ENCODE data around the gene VSIG10L. TPM values are rescaled to one million over a fixed set of nuclear protein-coding genes. Genes with fewer than 3 reads are reported as not detected.

Gene VSIG10L
- total RNA-seq, 1 experiment from 2014 or later: 4.5 TPM

DNA sequence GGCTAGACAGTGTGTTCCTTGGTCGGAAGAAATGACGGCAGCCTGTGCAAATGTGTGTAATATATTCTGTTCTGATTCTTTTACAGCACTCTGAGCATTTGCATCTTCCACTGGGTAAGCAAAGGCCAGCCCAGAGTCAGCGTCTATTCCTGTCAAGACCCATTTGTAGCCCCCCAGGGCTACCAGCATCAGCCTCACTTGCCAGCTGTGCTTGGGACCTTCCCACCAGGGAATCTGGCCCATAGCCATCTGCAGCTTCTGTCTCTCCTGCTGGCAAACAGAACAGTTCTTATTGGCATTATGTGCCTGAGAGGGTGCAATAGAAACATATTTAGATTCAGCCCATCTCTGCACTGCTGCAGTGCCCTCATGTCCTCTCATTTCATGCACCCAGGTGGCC is 36.5 kb downstream of the VSIG10L start:
- no peaks in the 10 kb centered on the region for H3K36me3 Mint-ChIP-seq (ENCODE audit: insufficient read depth, unreplicated experiment)
- Histone ChIP-seq H3K4me3 (ENCODE audit: low read depth, low read length) (no peak overlapping the region), H3K36me3 (ENCODE audit: control insufficient read depth, insufficient read depth, low read length) (no peaks in the 10 kb centered on the region), H3K4me1 (no peaks in the 10 kb centered on the region), H3K27me3 (replicated peaks; ENCODE audit: control insufficient read depth, insufficient read depth, low read length) (no peaks in the 10 kb centered on the region), H3K9me3 (peaks cover 15% of the 10 kb centered on the region)
- intact Hi-C loops (cut with micrococcal nuclease; ENCODE audit: unreplicated experiment): no loop called here
- H3K27ac Mint-ChIP-seq (ENCODE audit: unreplicated experiment): no peak overlapping the region
- peaks cover 4% of the 10 kb centered on the region for H3K27me3 Mint-ChIP-seq (ENCODE audit: insufficient read depth, unreplicated experiment)
- no peaks in the 10 kb centered on the region for H3K4me1 Mint-ChIP-seq (ENCODE audit: low read depth, unreplicated experiment)
- ChIA-PET CTCF (no interaction called here), POLR2A (interaction anchor here (0.6 kb wide), 1 partner anchor 35 kb away, joined by 7 read pairs; no protein-coding TSS in a partner anchor)
- no peak for DNase-seq
- TF ChIP-seq, protein P1, sequence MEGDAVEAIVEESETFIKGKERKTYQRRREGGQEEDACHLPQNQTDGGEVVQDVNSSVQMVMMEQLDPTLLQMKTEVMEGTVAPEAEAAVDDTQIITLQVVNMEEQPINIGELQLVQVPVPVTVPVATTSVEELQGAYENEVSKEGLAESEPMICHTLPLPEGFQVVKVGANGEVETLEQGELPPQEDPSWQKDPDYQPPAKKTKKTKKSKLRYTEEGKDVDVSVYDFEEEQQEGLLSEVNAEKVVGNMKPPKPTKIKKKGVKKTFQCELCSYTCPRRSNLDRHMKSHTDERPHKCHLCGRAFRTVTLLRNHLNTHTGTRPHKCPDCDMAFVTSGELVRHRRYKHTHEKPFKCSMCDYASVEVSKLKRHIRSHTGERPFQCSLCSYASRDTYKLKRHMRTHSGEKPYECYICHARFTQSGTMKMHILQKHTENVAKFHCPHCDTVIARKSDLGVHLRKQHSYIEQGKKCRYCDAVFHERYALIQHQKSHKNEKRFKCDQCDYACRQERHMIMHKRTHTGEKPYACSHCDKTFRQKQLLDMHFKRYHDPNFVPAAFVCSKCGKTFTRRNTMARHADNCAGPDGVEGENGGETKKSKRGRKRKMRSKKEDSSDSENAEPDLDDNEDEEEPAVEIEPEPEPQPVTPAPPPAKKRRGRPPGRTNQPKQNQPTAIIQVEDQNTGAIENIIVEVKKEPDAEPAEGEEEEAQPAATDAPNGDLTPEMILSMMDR (IDR thresholded peaks at IDR 0.05; ENCODE audit: insufficient read depth in 1 of 2, low read depth in 1 of 2, low read length in 1 of 2, severe bottlenecking in 1 of 2, unreplicated experiment in 1 of 2): no peak
- no peak overlapping the region for H3K4me3 Mint-ChIP-seq (ENCODE audit: unreplicated experiment)
- BruUV-seq (replicated peaks): no TSS peak
- peaks cover 33% of the 10 kb centered on the region for H3K9me3 Mint-ChIP-seq (ENCODE audit: unreplicated experiment)

DNA sequence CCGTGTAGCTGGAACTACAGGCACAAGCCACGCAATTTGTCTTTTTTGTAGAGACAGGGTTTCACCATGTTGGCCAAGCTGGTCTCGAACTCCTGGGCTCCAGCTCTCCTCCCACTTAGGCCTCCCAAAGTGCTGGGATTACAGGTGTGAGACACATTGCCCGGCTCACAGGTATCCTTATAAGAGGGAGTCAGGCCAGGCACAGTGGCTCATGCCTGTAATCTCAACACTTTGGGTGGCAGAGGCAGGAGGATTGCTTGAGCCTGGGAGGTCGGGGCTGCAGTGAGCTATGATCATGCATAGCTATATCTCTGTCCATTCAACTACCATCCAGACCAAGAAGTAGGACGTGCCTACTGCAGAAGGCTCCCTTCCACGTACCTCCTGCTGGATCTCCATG is 40.7 kb downstream of the VSIG10L start:
- BruUV-seq (replicated peaks): no TSS peak
- Histone ChIP-seq H3K36me3 (ENCODE audit: control insufficient read depth, insufficient read depth, low read length) (no peaks in the 10 kb centered on the region), H3K4me3 (ENCODE audit: low read depth, low read length) (no peak overlapping the region), H3K9me3 (peaks cover 7% of the 10 kb centered on the region), H3K27me3 (replicated peaks; ENCODE audit: control insufficient read depth, insufficient read depth, low read length) (no peaks in the 10 kb centered on the region), H3K4me1 (no peaks in the 10 kb centered on the region)
- intact Hi-C loops (cut with micrococcal nuclease; ENCODE audit: unreplicated experiment): no loop called here
- no peaks in the 10 kb centered on the region for H3K4me1 Mint-ChIP-seq (ENCODE audit: low read depth, unreplicated experiment)
- no peak overlapping the region for H3K27ac Mint-ChIP-seq (ENCODE audit: unreplicated experiment)
- no peaks in the 10 kb centered on the region for H3K27me3 Mint-ChIP-seq (ENCODE audit: insufficient read depth, unreplicated experiment)
- TF ChIP-seq, protein P1 (IDR thresholded peaks at IDR 0.05; ENCODE audit: insufficient read depth in 1 of 2, low read depth in 1 of 2, low read length in 1 of 2, severe bottlenecking in 1 of 2, unreplicated experiment in 1 of 2): no peak
- H3K4me3 Mint-ChIP-seq (ENCODE audit: unreplicated experiment): no peak overlapping the region
- CTCF ChIA-PET: interaction anchor here (0.6 kb wide), 1 partner anchor 360 kb away, joined by 6 read pairs; no protein-coding TSS in a partner anchor
- POLR2A ChIA-PET: no interaction called here
- H3K9me3 Mint-ChIP-seq (ENCODE audit: unreplicated experiment): peaks cover 10% of the 10 kb centered on the region
- no peak for DNase-seq
- no peaks in the 10 kb centered on the region for H3K36me3 Mint-ChIP-seq (ENCODE audit: insufficient read depth, unreplicated experiment)

DNA sequence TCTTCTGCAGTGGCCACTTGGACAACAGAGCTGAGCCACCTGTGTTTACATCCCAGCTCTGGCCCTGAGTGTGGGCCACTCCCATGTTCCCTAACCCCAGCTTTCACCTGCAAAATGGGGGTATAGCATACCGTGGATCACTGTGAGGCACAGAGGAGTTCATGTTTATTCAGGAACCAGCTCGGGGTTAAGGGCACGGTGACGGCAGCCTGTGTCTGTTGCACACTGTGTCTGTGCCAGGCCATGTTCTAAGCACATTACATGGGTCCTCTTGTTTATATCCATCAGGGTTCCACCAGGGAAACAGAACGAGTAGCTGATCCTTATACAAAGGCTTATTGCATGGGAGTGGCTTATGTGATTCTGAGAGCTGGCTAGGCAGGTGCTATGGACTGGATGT is 44.5 kb downstream of the VSIG10L start:
- intact Hi-C loops (cut with micrococcal nuclease; ENCODE audit: unreplicated experiment): no loop called here
- DNase-seq: no peak
- TF ChIP-seq, protein P1 (IDR thresholded peaks at IDR 0.05; ENCODE audit: insufficient read depth in 1 of 2, low read depth in 1 of 2, low read length in 1 of 2, severe bottlenecking in 1 of 2, unreplicated experiment in 1 of 2): no peak
- Histone ChIP-seq H3K4me1 (no peaks in the 10 kb centered on the region), H3K27me3 (replicated peaks; ENCODE audit: control insufficient read depth, insufficient read depth, low read length) (no peaks in the 10 kb centered on the region), H3K4me3 (ENCODE audit: low read depth, low read length) (no peak overlapping the region), H3K9me3 (no peaks in the 10 kb centered on the region), H3K36me3 (ENCODE audit: control insufficient read depth, insufficient read depth, low read length) (no peaks in the 10 kb centered on the region)
- Mint-ChIP-seq H3K27me3 (ENCODE audit: insufficient read depth, unreplicated experiment) (peaks cover 5% of the 10 kb centered on the region), H3K9me3 (ENCODE audit: unreplicated experiment) (no peaks in the 10 kb centered on the region), H3K36me3 (ENCODE audit: insufficient read depth, unreplicated experiment) (no peaks in the 10 kb centered on the region), H3K4me1 (ENCODE audit: low read depth, unreplicated experiment) (no peaks in the 10 kb centered on the region), H3K4me3 (ENCODE audit: unreplicated experiment) (no peak overlapping the region), H3K27ac (ENCODE audit: unreplicated experiment) (no peak overlapping the region)
- ChIA-PET POLR2A (no interaction called here), CTCF (no interaction called here)
- no TSS peak for BruUV-seq (replicated peaks)

Measured in Caco-2 (cell line).